ENCODE data around the gene ZBTB47. TPM values are rescaled to one million over a fixed set of nuclear protein-coding genes. Genes with fewer than 3 reads are reported as not detected.

The ZBTB47 gene
- polyA plus RNA-seq, 1 donor from 2014 or later, result 4.8 TPM

DNA sequence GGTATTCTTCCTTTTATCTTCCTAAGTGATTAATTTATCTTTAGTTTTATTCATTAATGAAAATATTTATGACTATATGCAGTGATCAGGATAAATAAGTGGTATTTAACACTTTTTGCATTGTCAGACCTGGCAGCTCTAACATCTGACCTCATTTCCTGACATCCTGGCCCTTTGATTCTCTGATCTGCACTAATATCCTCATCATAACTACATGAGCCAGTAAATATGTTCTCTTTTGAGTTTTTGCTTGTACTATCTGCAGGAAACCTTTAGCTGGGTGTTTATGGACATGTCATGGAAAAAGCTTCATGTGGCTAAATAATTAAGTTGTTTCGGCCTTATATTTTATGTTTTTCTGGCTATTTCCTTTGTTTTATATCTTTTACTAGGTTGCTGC, 42.5 kb upstream of the ZBTB47 start:
- Histone ChIP-seq H3K4me3 (ENCODE audit: low read length) (no peak overlapping the region), H3K27ac (ENCODE audit: low read length) (no peak overlapping the region), H3K9ac (ENCODE audit: low read length) (no peak overlapping the region), H3K9me3 (ENCODE audit: low read length) (no peaks in the 10 kb centered on the region), H2AFZ (ENCODE audit: low read depth, low read length) (no peak overlapping the region), H3K36me3 (ENCODE audit: insufficient read depth, low read length) (no peaks in the 10 kb centered on the region), H3K27me3 (ENCODE audit: insufficient read depth, low read depth, low read length) (no peaks in the 10 kb centered on the region), H3K79me2 (replicated peaks; ENCODE audit: insufficient read depth, low read length) (peaks cover 90% of the 10 kb centered on the region), H3F3A (ENCODE audit: insufficient read depth, low read length, poor library complexity, severe bottlenecking) (no peaks in the 10 kb centered on the region), H4K20me1 (ENCODE audit: insufficient read depth) (no peaks in the 10 kb centered on the region), H3K9me2 (ENCODE audit: insufficient read depth, low read length) (no peaks in the 10 kb centered on the region), H3K4me2 (ENCODE audit: low read length) (no peak overlapping the region)
- TF ChIP-seq, protein P1, sequence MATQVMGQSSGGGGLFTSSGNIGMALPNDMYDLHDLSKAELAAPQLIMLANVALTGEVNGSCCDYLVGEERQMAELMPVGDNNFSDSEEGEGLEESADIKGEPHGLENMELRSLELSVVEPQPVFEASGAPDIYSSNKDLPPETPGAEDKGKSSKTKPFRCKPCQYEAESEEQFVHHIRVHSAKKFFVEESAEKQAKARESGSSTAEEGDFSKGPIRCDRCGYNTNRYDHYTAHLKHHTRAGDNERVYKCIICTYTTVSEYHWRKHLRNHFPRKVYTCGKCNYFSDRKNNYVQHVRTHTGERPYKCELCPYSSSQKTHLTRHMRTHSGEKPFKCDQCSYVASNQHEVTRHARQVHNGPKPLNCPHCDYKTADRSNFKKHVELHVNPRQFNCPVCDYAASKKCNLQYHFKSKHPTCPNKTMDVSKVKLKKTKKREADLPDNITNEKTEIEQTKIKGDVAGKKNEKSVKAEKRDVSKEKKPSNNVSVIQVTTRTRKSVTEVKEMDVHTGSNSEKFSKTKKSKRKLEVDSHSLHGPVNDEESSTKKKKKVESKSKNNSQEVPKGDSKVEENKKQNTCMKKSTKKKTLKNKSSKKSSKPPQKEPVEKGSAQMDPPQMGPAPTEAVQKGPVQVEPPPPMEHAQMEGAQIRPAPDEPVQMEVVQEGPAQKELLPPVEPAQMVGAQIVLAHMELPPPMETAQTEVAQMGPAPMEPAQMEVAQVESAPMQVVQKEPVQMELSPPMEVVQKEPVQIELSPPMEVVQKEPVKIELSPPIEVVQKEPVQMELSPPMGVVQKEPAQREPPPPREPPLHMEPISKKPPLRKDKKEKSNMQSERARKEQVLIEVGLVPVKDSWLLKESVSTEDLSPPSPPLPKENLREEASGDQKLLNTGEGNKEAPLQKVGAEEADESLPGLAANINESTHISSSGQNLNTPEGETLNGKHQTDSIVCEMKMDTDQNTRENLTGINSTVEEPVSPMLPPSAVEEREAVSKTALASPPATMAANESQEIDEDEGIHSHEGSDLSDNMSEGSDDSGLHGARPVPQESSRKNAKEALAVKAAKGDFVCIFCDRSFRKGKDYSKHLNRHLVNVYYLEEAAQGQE (IDR thresholded peaks at IDR 0.05; ENCODE audit: borderline replicate concordance), result no peak
- TF ChIP-seq SMC3 (conservative IDR thresholded peaks at IDR 0.05; ENCODE audit: poor library complexity), result no peak
- no peak for TF ChIP-seq POLR2AphosphoS5 (IDR thresholded peaks at IDR 0.05)
- TF ChIP-seq EZH2 (IDR thresholded peaks at IDR 0.05; ENCODE audit: borderline replicate concordance, insufficient read depth, low read length, poor library complexity, severe bottlenecking), result no peak
- TF ChIP-seq, protein P2, sequence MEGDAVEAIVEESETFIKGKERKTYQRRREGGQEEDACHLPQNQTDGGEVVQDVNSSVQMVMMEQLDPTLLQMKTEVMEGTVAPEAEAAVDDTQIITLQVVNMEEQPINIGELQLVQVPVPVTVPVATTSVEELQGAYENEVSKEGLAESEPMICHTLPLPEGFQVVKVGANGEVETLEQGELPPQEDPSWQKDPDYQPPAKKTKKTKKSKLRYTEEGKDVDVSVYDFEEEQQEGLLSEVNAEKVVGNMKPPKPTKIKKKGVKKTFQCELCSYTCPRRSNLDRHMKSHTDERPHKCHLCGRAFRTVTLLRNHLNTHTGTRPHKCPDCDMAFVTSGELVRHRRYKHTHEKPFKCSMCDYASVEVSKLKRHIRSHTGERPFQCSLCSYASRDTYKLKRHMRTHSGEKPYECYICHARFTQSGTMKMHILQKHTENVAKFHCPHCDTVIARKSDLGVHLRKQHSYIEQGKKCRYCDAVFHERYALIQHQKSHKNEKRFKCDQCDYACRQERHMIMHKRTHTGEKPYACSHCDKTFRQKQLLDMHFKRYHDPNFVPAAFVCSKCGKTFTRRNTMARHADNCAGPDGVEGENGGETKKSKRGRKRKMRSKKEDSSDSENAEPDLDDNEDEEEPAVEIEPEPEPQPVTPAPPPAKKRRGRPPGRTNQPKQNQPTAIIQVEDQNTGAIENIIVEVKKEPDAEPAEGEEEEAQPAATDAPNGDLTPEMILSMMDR (IDR thresholded peaks at IDR 0.05; ENCODE audit: poor library complexity, severe bottlenecking), result no peak
- TF ChIP-seq EP300 (conservative IDR thresholded peaks at IDR 0.05; ENCODE audit: poor library complexity, severe bottlenecking), result no peak
- TF ChIP-seq MXI1 (conservative IDR thresholded peaks at IDR 0.05; ENCODE audit: poor library complexity, severe bottlenecking), result no peak

DNA sequence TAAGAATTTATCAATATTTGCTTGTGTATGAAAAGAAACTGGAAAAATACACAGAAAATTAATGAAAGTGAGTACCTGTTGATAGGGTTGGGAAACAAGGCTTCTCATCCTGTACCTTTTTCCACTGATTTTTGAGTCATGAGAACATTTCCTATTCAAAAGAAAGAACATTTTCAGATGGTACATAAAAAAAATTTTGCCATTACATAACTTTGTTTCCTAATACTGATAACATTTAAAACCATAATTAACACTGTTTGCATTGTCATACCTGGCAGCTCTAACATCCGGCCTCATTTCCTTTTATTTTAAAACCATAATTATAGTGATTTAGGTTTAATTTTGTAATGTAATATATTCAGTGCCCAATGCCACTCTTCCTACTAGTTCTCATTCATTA, 41.3 kb upstream of the ZBTB47 start:
- H3K79me2 ChIP-seq (replicated peaks; ENCODE audit: insufficient read depth, low read length), result peaks cover 90% of the 10 kb centered on the region
- H4K20me1 ChIP-seq (ENCODE audit: insufficient read depth), result no peaks in the 10 kb centered on the region

More for the DNA sequence above, 41.3 kb upstream of the ZBTB47 start:
- Histone ChIP-seq H3K4me2 (ENCODE audit: low read length) (no peak overlapping the region), H3K27ac (ENCODE audit: low read length) (no peak overlapping the region), H3K4me3 (ENCODE audit: low read length) (no peak overlapping the region), H3K9me2 (ENCODE audit: insufficient read depth, low read length) (no peaks in the 10 kb centered on the region), H3K27me3 (ENCODE audit: insufficient read depth, low read depth, low read length) (no peaks in the 10 kb centered on the region), H3F3A (ENCODE audit: insufficient read depth, low read length, poor library complexity, severe bottlenecking) (no peaks in the 10 kb centered on the region), H3K36me3 (ENCODE audit: insufficient read depth, low read length) (no peaks in the 10 kb centered on the region), H3K9me3 (ENCODE audit: low read length) (no peaks in the 10 kb centered on the region), H2AFZ (ENCODE audit: low read depth, low read length) (no peak overlapping the region), H3K9ac (ENCODE audit: low read length) (no peak overlapping the region)
- TF ChIP-seq SMC3 (conservative IDR thresholded peaks at IDR 0.05; ENCODE audit: poor library complexity), result no peak
- TF ChIP-seq RAD21 (conservative IDR thresholded peaks at IDR 0.05), result no peak
- TF ChIP-seq EZH2 (IDR thresholded peaks at IDR 0.05; ENCODE audit: borderline replicate concordance, insufficient read depth, low read length, poor library complexity, severe bottlenecking), result no peak
- TF ChIP-seq TAF1 (IDR thresholded peaks at IDR 0.05; ENCODE audit: low read depth), result no peak
- TF ChIP-seq MXI1 (conservative IDR thresholded peaks at IDR 0.05; ENCODE audit: poor library complexity, severe bottlenecking), result no peak
- TF ChIP-seq, protein P1 (IDR thresholded peaks at IDR 0.05; ENCODE audit: borderline replicate concordance), result no peak
- TF ChIP-seq POLR2AphosphoS5 (IDR thresholded peaks at IDR 0.05), result no peak
- TF ChIP-seq, protein P2 (IDR thresholded peaks at IDR 0.05; ENCODE audit: poor library complexity, severe bottlenecking), result no peak
- TF ChIP-seq EP300 (conservative IDR thresholded peaks at IDR 0.05; ENCODE audit: poor library complexity, severe bottlenecking), result no peak
